Caco-2 (cell line): Measurements from ENCODE around the gene C4orf50. TPM values are rescaled to one million over a fixed set of nuclear protein-coding genes. Genes with fewer than 3 reads are reported as not detected.

Experiments
- BruUV-seq: library from RNA; stranded (reverse); fragments of 400-500 nt; replicated peaks from 2 replicates; lab custom pipeline; 2021; lab: Mats Ljungman, UMichigan
- CTCF ChIA-PET: fragments of 300-600 bp; sonication (Branson Sonifier 250); formaldehyde crosslinking; loops from one replicate; lab custom pipeline; 2022; ENCODE audit warnings: antibody characterized with exemption; lab: Charles Lee
- POLR2A ChIA-PET: fragments of 300-600 bp; sonication (Branson Sonifier 250); formaldehyde crosslinking; loops from one replicate; lab custom pipeline; 2022; ENCODE audit warnings: antibody characterized with exemption; lab: Charles Lee
- DNase-seq, 2 experiments: peaks; one replicate each; pipeline versions ENCODE4 v3.0.0 to v3.0.0-alpha.2; 2020 to 2022
- H3K27me3 ChIP-seq: replicated peaks from 2 replicates; pipeline ENCODE4 v1.6.0; 2011; ENCODE audit warnings: low read length; ENCODE audit not compliant: control insufficient read depth, insufficient read depth
- H3K36me3 ChIP-seq: 2 replicates; pipeline ENCODE4 v1.5.1; 2011; ENCODE audit warnings: low read length; ENCODE audit not compliant: control insufficient read depth, insufficient read depth
- H3K4me1 ChIP-seq: fragments of 250-450 bp; sonication (Bioruptor Pico); 2 replicates; pipeline ENCODE4 v1.5.1; 2020; ENCODE audit warnings: mild to moderate bottlenecking
- H3K4me3 ChIP-seq: 2 replicates; pipeline ENCODE4 v1.5.1; 2011; ENCODE audit warnings: low read depth, mild to moderate bottlenecking, control low read depth, low read length
- H3K9me3 ChIP-seq: fragments of 250-450 bp; sonication (Bioruptor Pico); 2 replicates; pipeline ENCODE4 v1.5.1; 2020; ENCODE audit warnings: mild to moderate bottlenecking, moderate library complexity
- H3K27ac Mint-ChIP-seq: one replicate; pipeline ENCODE4 v1.8.0; 2022; ENCODE audit warnings: mixed read lengths; ENCODE audit not compliant: unreplicated experiment
- H3K27me3 Mint-ChIP-seq: one replicate; pipeline ENCODE4 v1.8.0; 2022; ENCODE audit warnings: mixed read lengths; ENCODE audit not compliant: insufficient read depth, unreplicated experiment
- H3K36me3 Mint-ChIP-seq: one replicate; pipeline ENCODE4 v1.8.0; 2022; ENCODE audit warnings: mild to moderate bottlenecking, mixed read lengths; ENCODE audit not compliant: insufficient read depth, unreplicated experiment
- H3K4me1 Mint-ChIP-seq: one replicate; pipeline ENCODE4 v1.8.0; 2022; ENCODE audit warnings: low read depth, mixed read lengths; ENCODE audit not compliant: unreplicated experiment
- H3K4me3 Mint-ChIP-seq: one replicate; pipeline ENCODE4 v1.8.0; 2022; ENCODE audit warnings: mild to moderate bottlenecking, moderate library complexity, mixed read lengths; ENCODE audit not compliant: unreplicated experiment
- H3K9me3 Mint-ChIP-seq: one replicate; pipeline ENCODE4 v1.8.0; 2022; ENCODE audit warnings: mixed read lengths; ENCODE audit not compliant: unreplicated experiment
- intact Hi-C: fragments of 100-400 bp; cut with micrococcal nuclease; formaldehyde crosslinking; loops from one replicate; pipeline ENCODE4 v1.10.0; 2022; ENCODE audit not compliant: unreplicated experiment
- total RNA-seq: library from RNA; stranded (reverse); gene quantifications from 2 replicates; pipeline ENCODE4 v1.2.3, GENCODE V29; 2022
- TF ChIP-seq, protein P1 (sequence below), 2 experiments: fragments of 200-600 bp in 1 of 2; IDR thresholded peaks; 1 replicate in 1 of 2; 2 replicates in 1 of 2; pipeline versions ENCODE4 v1.5.1 to v1.8.0; 2011 to 2022; ENCODE audit warnings: antibody characterized with exemption in 1 of 2, control low read depth in 1 of 2, inconsistent platforms in 1 of 2, low read depth in 1 of 2, low read length in 1 of 2, mild to moderate bottlenecking in 1 of 2, moderate library complexity in 1 of 2; ENCODE audit not compliant: insufficient read depth in 1 of 2, severe bottlenecking in 1 of 2, unreplicated experiment in 1 of 2

Gene C4orf50
- total RNA-seq, 1 experiment from 2014 or later: not detected

DNA sequence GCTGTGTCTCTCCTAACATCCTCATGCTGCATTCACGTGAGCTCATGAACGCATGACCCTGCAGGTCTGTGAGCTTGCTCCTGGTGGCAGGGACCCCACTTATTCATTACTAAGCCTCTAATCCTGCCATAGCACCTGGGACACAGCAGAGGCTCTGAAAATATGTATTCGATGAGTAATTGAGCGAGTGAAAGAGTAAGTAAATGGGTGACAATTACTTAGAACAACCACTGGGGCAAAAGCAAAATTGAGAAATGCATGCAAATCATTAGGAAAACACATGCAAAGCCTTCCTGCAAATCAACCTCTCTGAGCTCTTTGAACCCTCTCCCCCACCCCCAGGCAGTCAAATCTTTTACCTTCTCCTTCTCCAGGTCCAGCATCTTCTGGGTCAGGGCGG lies 23.6 kb upstream of the C4orf50 start:
- Mint-ChIP-seq H3K4me1 (no peaks in the 10 kb centered on the region), H3K27ac (no peak overlapping the region), H3K9me3 (no peaks in the 10 kb centered on the region), H3K36me3 (no peaks in the 10 kb centered on the region), H3K27me3 (peaks cover 29% of the 10 kb centered on the region), H3K4me3 (no peak overlapping the region)
- Histone ChIP-seq H3K4me3 (no peak overlapping the region), H3K27me3 (no peaks in the 10 kb centered on the region), H3K9me3 (no peaks in the 10 kb centered on the region), H3K4me1 (no peaks in the 10 kb centered on the region), H3K36me3 (no peaks in the 10 kb centered on the region)
- CTCF ChIA-PET: no interaction called here
- TF ChIP-seq, protein P1, sequence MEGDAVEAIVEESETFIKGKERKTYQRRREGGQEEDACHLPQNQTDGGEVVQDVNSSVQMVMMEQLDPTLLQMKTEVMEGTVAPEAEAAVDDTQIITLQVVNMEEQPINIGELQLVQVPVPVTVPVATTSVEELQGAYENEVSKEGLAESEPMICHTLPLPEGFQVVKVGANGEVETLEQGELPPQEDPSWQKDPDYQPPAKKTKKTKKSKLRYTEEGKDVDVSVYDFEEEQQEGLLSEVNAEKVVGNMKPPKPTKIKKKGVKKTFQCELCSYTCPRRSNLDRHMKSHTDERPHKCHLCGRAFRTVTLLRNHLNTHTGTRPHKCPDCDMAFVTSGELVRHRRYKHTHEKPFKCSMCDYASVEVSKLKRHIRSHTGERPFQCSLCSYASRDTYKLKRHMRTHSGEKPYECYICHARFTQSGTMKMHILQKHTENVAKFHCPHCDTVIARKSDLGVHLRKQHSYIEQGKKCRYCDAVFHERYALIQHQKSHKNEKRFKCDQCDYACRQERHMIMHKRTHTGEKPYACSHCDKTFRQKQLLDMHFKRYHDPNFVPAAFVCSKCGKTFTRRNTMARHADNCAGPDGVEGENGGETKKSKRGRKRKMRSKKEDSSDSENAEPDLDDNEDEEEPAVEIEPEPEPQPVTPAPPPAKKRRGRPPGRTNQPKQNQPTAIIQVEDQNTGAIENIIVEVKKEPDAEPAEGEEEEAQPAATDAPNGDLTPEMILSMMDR (IDR thresholded peaks at IDR 0.05; ENCODE audit: insufficient read depth in 1 of 2, low read depth in 1 of 2, low read length in 1 of 2, severe bottlenecking in 1 of 2, unreplicated experiment in 1 of 2): no peak
- DNase-seq: no peak
- intact Hi-C loops: no loop called here
- no TSS peak for BruUV-seq
- POLR2A ChIA-PET: no interaction called here

DNA sequence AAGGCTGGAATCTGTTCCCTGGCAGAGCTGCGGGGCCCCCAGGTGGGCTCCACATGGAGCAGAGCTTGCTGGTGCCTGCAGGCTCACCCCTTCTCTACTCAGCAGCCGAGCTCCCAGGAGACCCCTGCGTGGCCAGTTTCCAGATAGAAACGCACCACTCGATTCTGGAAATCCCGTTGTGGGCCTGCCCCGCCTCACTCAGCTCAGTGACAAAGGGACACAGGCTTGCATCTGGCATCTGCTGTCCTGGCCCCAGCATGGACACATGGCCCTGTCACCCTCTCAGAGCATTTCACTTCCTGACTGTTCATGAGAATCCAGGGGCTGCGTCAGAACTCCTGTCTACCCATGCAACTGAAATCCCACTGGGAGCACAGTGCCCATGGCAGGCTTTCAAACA lies 20.5 kb upstream of the C4orf50 start:
- Mint-ChIP-seq H3K4me1 (no peaks in the 10 kb centered on the region), H3K27ac (no peak overlapping the region), H3K4me3 (no peak overlapping the region), H3K9me3 (no peaks in the 10 kb centered on the region), H3K36me3 (no peaks in the 10 kb centered on the region), H3K27me3 (peaks cover 19% of the 10 kb centered on the region)
- DNase-seq: no peak
- CTCF ChIA-PET: no interaction called here
- no peaks in the 10 kb centered on the region for H3K4me1 ChIP-seq
- no peak overlapping the region for H3K4me3 ChIP-seq
- BruUV-seq: no TSS peak
- no peaks in the 10 kb centered on the region for H3K36me3 ChIP-seq
- TF ChIP-seq, protein P1 (IDR thresholded peaks at IDR 0.05; ENCODE audit: insufficient read depth in 1 of 2, low read depth in 1 of 2, low read length in 1 of 2, severe bottlenecking in 1 of 2, unreplicated experiment in 1 of 2): no peak
- POLR2A ChIA-PET: no interaction called here
- intact Hi-C loops: no loop called here
- no peaks in the 10 kb centered on the region for H3K9me3 ChIP-seq
- H3K27me3 ChIP-seq: no peaks in the 10 kb centered on the region

DNA sequence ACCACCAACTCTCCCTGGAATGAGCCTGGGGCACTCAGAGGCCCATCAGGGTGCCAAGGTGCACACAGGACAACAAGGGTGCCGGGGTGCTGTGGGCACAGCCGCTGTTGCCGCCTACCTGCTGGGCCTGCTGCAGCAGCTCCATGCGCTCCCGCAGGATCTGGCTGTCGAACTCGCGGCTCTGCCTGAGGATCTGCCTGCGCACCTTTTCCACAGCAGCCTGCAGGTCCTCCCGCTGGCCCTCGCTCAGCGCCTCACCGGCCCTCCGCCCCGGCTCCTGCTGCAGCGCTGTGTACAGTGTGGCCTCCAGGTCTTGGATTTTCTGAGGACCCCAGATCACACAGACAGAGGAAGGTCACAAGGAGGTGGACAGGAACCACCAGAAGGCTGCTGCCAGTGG lies 17.6 kb upstream of the C4orf50 start:
- H3K36me3 Mint-ChIP-seq: no peaks in the 10 kb centered on the region
- no peak overlapping the region for H3K4me3 ChIP-seq
- no peaks in the 10 kb centered on the region for H3K9me3 Mint-ChIP-seq
- DNase-seq: no peak
- H3K27ac Mint-ChIP-seq: no peak overlapping the region
- ChIA-PET CTCF (no interaction called here), POLR2A (no interaction called here)
- no peaks in the 10 kb centered on the region for H3K9me3 ChIP-seq
- H3K4me1 ChIP-seq: no peaks in the 10 kb centered on the region
- BruUV-seq: no TSS peak
- no peaks in the 10 kb centered on the region for H3K27me3 ChIP-seq
- H3K36me3 ChIP-seq: no peaks in the 10 kb centered on the region
- H3K27me3 Mint-ChIP-seq: peaks cover 19% of the 10 kb centered on the region
- no peaks in the 10 kb centered on the region for H3K4me1 Mint-ChIP-seq
- intact Hi-C loops: no loop called here
- no peak overlapping the region for H3K4me3 Mint-ChIP-seq
- TF ChIP-seq, protein P1 (IDR thresholded peaks at IDR 0.05; ENCODE audit: insufficient read depth in 1 of 2, low read depth in 1 of 2, low read length in 1 of 2, severe bottlenecking in 1 of 2, unreplicated experiment in 1 of 2): no peak
